ENCODE results near the gene CCDC60.

CCDC60 gene

GRCh38 chr12:119391673-119392072 is 57.1 kb downstream of the CCDC60 start:
- DNase-seq: no peak

DNA sequence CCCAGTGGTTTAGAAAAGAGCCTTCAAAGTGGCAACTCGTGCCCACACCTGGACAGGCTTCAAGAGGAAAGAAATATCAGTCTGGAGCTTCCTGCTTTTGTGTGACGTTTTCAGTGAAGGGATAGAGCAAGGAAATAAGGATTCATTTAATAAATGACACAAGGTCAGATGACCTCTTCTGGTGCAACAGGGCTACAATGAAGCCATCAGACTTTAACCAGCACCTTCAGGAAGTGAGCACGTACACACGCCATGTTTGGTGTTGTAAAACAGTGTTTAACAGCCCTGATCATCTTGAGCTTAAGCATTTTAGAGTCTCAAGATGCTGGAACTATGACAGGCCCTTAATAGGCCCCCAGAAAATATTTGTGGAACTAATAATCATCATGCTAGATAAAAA is 59.1 kb downstream of the CCDC60 start:
- DNase-seq: no peak

GRCh38 chr12:119397540-119397939 is 63.0 kb downstream of the CCDC60 start:
- no peak for DNase-seq

DNA sequence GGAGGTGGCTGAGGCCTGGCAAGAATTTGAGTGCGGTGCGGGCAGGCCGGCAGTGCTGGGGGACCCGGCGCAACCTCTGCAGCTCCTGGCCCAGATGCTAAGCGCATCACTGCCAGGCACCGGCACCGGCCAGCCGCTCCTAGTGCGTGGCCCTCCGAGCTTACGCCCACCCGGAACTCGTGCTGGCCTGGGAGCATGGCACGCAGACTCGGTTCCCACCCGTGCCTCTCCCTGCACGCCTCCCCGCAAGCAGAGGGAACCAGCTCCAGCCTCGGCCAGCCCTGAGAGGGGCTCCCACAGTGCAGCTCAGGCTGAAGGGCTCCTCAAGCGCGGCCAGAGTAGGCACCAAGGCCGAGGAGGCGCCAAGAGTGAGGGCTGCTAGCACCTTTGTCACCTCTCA is 63.7 kb downstream of the CCDC60 start:
- no peak for DNase-seq

GRCh38 chr12:119399301-119399700 is 64.8 kb downstream of the CCDC60 start:
- DNase-seq: no peak

DNA sequence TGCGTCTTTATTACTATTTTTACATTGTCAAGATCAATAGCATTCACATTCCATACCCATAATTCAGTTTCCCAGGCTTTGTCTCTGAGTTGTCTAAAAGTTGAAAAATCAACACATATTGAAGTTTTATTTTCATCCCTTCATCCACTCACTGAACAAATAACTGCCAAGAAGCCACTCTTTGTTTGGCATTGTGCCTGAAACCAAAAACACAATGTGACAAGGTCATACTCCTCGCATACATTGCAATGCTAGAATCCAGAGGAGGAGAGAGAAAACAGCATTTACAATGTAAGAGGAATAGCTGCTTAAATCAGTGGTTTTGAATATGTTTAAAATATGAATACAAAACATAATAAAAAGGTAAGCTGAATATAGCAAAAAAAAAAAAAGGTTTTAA is 71.8 kb downstream of the CCDC60 start:
- no peak for DNase-seq

DNA sequence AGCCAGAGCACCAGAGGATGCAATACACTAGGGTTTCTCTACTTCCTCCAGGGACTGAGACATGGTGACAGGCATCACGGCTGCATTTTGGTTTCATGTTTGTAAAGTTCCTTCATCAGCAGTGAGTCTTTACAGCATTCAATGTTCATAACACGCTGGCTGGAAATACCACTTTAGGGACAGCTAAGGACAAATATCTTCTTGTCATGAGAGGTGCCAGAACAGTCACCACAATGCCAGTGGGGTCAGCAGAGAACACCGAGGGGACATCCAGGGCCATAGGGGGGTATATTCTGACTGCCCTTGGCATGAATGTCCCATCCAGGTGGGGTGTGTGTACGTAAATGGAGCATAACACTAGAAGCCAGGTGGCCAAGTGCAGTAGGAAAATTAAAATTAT is 72.3 kb downstream of the CCDC60 start:
- DNase-seq: no peak

DNA sequence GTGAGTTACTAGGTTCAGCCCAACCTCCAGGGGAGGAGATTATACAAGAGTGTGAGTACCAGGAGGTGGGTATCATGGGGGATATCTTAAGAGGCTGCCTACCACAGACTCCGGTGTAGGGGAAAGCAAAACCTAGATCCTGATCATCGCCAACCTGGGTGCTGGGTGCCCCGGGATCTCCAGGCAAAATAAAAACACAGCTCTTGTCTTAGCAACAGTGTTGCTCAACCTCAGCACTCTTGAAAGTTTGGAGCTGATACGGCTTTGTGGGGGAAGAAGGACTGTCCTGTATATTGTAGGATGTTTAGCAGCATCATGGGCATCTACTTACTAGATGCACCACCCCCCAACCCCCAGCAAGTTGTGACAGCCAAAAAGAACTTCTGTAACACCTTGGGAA is 74.5 kb downstream of the CCDC60 start:
- DNase-seq: no peak

- DNase-seq: no peak
Observed at GRCh38 chr12:119410396-119410795, 75.9 kb downstream of the CCDC60 start.

DNA sequence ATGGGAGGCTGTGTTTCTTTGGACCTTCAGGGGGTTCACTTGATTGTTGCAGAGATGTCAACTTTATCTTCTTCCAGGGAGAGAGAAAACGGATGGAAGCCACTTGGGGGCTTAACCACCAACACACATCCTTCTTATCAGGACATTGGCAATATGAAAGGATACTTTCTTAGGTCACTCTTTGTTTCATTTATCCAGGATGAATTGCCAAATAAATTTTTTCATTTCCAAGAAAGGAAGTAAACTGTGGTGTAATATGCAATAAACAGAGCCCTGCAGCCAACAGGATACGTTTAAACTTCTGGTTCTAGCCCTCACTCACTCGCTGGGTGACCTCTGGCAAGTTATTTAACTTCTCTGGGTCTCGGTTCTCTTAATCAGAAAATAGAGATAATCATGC is 77.8 kb downstream of the CCDC60 start:
- DNase-seq: no peak

DNA sequence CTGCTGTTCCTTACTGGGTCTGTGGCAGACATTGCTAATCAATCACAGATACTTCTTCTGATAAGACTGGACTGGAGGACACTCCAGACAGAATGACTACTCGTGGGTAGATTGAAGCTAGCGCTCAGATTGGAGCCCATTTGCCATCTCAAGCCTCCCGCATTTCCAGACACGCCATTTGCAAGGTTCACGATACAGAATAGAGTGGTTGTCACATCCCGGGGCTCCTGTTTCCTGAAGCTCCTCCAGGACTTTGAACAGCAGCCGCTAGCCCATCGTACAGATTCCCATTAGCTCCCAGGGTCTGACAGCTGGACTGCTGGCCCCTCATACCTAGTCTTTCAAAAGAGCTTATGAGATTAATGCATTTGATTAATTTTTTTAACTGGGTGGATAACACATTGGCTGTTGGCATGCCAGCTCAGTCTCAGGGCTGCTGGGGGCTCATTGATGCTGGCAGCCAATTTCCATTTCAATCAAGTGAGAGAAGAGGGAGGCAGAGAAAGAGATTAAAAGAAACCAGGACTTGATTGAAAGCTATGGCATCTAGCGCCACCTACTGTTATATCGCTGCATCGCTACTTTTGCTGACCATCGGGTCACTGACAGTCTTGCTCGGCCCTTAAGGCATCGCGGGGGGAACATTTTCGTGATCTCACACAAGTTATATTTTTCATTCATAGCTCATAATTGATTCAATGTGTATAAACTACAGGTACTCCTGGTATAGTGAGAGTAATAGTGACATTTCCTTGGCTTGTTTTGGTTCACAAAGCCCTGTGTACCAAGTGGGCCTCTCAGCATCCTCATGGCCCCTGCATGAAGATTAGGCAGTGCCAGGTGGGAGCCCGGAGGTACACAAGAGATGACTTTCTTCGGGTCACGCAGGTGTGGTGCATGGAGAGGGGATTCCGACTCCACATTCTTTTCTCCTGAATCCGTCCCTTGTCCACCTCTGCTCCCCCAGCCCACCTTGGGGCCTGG is 78.6 kb downstream of the CCDC60 start:
- peak; percentile 56 to 57 for DNase-seq

- DNase-seq: no peak
Observed at GRCh38 chr12:119415714-119416113, 81.2 kb downstream of the CCDC60 start.

DNA sequence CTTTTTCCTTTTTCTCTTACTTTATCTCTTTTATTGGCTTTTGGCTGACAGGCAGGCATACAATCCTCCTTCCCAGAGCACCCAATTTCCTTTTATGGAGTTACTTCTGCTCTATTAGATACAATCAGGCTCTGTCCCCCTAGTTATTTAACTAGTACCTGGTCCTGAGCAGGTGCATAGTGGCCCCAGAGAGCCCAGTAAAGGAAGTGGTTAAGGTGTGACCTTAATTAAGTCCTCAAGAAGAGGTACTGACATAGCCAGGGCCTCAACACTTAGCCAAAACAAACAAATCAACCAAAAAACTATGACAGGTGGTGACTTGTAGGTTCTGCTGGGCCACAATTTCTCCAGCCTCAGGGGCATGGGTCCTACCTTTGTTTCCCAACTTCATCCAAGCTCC is 82.9 kb downstream of the CCDC60 start:
- no peak for DNase-seq

DNA sequence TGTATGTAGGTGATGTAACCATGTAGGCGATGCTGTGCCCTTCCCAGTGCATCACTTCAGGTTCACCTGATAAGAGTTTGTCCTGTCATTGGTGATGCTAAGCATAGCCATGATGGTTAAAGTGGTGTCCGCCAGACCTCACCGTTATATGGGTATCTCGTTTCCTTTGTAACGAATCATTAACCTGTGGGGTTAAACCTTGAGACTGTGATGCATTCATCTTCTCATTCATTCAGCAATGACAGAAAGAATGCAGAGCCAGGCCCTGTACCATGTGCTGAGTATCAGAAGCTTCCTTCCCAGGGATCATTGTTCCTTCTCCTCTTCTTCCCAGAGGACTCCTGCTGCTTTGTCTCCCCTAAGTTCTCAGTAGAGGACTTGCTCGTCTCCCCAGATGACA is 84.9 kb downstream of the CCDC60 start:
- DNase-seq: no peak

GRCh38 chr12:119423285-119423684 is 88.8 kb downstream of the CCDC60 start:
- DNase-seq: no peak

DNA sequence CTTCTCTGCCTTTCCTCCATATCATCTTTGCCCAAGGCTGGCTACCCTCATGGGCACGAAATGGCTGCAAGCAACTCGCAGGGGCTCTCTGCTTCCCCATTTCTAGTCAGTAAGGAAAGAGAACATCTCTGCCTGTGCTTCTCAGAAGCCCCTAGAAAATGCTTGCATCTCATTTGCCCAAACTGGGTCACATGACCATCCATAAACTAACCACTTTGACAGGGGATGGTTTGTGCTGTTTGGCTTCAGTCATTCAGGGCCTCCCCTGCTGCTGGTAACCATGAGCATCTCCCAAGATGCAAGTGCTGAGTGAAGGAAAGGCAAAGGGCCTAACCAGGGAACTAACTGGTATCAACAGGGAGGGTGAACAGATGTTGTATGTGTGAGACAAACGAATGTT is 91.1 kb downstream of the CCDC60 start:
- DNase-seq: no peak

GRCh38 chr12:119431151-119431550 is 96.6 kb downstream of the CCDC60 start:
- DNase-seq: no peak

DNA sequence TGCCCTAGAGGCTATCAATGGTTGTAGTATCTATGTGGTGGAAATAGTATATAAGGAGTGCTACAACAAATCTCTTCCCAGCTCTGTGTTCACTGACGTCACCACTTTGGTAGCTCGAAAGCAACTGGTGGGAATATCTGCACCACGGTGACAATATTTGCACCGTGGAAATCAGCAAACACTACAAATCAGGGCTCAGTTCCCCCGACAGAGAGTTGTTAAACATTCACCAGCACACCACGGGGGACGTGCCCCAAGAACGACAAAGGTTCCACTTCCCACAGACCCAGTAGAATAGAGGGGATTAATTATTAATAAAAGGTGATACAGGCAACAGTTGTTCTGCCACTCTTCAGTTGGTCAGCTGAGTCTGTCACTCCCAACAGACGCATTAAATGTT is 98.4 kb downstream of the CCDC60 start:
- no peak for DNase-seq

DNA sequence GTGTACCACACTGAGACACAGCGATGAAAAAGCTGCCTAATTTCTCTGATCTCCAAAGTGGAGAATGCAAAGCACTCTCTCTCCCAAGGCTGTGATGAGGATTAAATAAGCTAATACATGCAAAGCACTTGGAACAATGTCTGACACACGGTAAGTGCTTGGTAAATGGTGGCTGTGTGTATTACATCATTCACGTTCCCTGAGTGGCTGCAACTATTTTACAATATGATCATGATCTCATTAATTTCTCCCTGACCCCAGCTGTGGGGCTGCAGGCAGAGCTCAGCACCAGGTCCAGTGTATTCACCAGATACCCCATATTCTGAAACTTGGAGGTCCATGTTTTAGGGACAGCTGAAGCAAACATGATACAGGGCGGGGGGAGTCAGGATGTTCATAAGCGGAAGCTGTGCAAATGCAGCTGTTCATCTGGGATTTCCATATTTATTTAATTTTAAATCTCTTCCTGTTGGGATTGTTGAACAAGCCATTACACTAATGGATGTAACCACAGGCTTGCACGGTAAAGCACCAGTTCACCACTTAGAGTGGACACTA is 106.4 kb downstream of the CCDC60 start:
- DNase-seq: no peak

DNA sequence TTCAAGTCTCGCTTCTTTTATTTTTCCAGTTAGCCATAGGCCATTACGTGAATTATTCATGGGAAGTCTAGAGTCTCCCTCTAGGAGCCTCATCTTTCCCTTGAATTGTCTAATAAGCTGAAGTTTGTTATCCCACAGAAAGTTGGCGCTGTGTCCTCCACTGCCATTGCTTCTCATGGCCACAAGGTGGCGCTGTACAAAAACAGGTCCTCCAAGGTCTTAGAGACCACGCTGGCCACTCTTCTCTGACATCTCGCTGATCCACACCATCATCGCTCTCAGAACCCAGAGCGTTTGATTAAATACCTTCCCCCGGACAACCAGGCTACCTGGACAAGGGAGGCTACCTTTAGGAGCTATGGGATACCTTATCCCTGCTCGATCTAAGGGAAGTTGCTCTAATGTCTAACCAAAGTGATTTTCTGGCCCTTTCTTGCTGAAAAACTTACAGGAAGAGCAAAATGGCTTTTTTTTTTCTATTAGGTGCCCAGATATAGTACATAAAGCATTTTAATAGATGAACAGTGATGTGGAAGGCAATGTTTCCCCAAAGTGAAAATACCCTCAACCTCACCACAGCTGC is 110.0 kb downstream of the CCDC60 start:
- DNase-seq: peak; percentile 38 to 48

DNA sequence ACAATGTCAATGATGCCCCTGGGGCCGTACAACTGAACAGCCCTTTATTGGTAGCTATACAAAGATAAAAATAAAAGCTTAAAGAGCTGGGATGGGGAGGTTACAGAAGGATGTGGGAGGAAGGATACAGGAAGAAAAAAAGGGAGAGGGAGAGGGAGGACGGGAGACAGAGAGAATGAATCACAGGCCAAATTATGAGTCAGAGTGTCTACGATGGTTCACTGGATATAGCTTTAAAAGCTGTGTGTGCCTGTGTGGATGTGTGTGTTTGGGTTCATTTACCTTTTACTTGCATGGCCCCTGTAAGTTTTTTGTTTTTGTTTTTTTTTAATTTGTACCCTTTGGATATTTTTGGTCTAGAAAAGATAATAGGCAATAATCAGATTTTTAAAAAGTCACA is 111.9 kb downstream of the CCDC60 start:
- DNase-seq: no peak

DNA sequence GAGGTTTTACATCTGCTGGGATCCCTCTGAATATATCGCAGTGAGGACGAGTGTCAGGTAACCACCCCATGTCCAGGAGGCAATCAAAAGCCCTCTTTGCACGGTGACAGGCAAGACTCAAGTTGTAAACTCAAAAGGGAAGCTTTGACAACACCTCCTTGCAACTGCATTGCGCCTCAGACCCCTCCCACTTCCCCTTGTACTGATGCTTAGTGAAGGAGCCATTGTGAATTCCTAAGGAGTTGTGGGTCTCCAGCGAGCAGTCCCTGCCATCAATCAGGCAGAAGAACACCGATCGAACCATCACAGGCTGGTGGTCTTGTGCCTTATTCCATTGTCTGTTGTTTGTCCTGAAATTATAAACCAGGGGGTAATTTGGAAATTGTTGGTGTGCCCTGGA is 112.6 kb downstream of the CCDC60 start:
- no peak for DNase-seq

- DNase-seq: no peak
Observed at GRCh38 chr12:119447618-119448017, 113.1 kb downstream of the CCDC60 start.

- DNase-seq: no peak
Observed at GRCh38 chr12:119448611-119449131, 114.1 kb downstream of the CCDC60 start.

Measured in activated CD4-positive, alpha-beta T cell treated with anti-CD3 and anti-CD28 coated beads, Interleukin-2, amount 50 U/mL, for 48 hours (primary cell).